Endodermal cell (in vitro differentiated cells): Measurements from ENCODE around the gene ELMO1. TPM values are rescaled to one million over a fixed set of nuclear protein-coding genes. Genes with fewer than 3 reads are reported as not detected.

Experiments
- DNase-seq: peaks from one replicate; pipeline ENCODE4 v3.0.0-alpha.2; 2017
- H3K27ac ChIP-seq: 2 replicates; pipeline ENCODE4 v1.5.1; 2013; ENCODE audit warnings: mild to moderate bottlenecking, low read depth, low read length, moderate library complexity
- H3K27me3 ChIP-seq: 2 replicates; pipeline ENCODE4 v1.6.1; 2013; ENCODE audit warnings: mild to moderate bottlenecking, low read length, moderate library complexity; ENCODE audit not compliant: insufficient read depth, control insufficient read depth, poor library complexity, severe bottlenecking
- H3K36me3 ChIP-seq: 2 replicates; pipeline ENCODE4 v1.7.0; 2013; ENCODE audit warnings: mild to moderate bottlenecking, low read length, moderate library complexity; ENCODE audit not compliant: control insufficient read depth, insufficient read depth
- H3K4me1 ChIP-seq: one replicate; pipeline ENCODE4 v1.7.0; 2013; ENCODE audit warnings: low read length; ENCODE audit not compliant: control insufficient read depth, insufficient read depth
- H3K4me3 ChIP-seq: 2 replicates; pipeline ENCODE4 v1.5.1; 2013; ENCODE audit warnings: mild to moderate bottlenecking, low read length, moderate library complexity
- H3K9ac ChIP-seq: 2 replicates; pipeline ENCODE4 v1.6.1; 2013; ENCODE audit warnings: mild to moderate bottlenecking, low read length, moderate library complexity; ENCODE audit not compliant: poor library complexity, severe bottlenecking; ENCODE audit errors: extremely low read depth
- H3K9me3 ChIP-seq: 2 replicates; pipeline ENCODE4 v1.6.1; 2013; ENCODE audit warnings: mild to moderate bottlenecking, low read length, moderate library complexity; ENCODE audit not compliant: control insufficient read depth
- H3K27ac Mint-ChIP-seq: 2 replicates; pipeline ENCODE4 v1.8.0; 2020; ENCODE audit warnings: mixed read lengths
- H3K27me3 Mint-ChIP-seq: 2 replicates; pipeline ENCODE4 v1.8.0; 2021; ENCODE audit warnings: mild to moderate bottlenecking, mixed read lengths; ENCODE audit not compliant: insufficient read depth
- H3K36me3 Mint-ChIP-seq: 2 replicates; pipeline ENCODE4 v1.8.0; 2020; ENCODE audit warnings: low read depth, mixed read lengths
- H3K4me1 Mint-ChIP-seq: 2 replicates; pipeline ENCODE4 v1.8.0; 2020; ENCODE audit warnings: mixed read lengths
- H3K4me3 Mint-ChIP-seq: 2 replicates; pipeline ENCODE4 v1.8.0; 2020; ENCODE audit warnings: mild to moderate bottlenecking, moderate library complexity, mixed read lengths
- H3K9me3 Mint-ChIP-seq: 2 replicates; pipeline ENCODE4 v1.8.0; 2020; ENCODE audit warnings: mild to moderate bottlenecking, mixed read lengths
- CTCF ChIP-seq: fragments of 200-600 bp; sonication (generic); conservative IDR thresholded peaks from 2 replicates; pipeline ENCODE4 v1.5.0; 2021; ENCODE audit warnings: antibody characterized with exemption, mild to moderate bottlenecking
- WGBS, 2 experiments: methylation state at CpG; one replicate each; pipeline versions ENCODE4 v1.1.5 to v1.1.7; 2013; ENCODE audit warnings: missing lambda C conversion rate in 2 of 2, mixed read lengths in 1 of 2; ENCODE audit not compliant: insufficient coverage in 1 of 2, insufficient read length in 1 of 2; 5-methylcytosine and 5-hydroxymethylcytosine counted together
- total RNA-seq, 2 donors: library from RNA; stranded (reverse); fragmentation: NEBNext Ultra II Directional in 1 of 2; extraction: Animal tissue kit (Norgen Biotek cat#: 25700) in 1 of 2; gene quantifications; 2 replicates in 1 of 2; 3 replicates in 1 of 2; pipeline ENCODE4 v1.2.1, GENCODE V29; 2021

The ELMO1 gene
- total RNA-seq, 2 donors from 2014 or later = 120 to 131 TPM

DNA sequence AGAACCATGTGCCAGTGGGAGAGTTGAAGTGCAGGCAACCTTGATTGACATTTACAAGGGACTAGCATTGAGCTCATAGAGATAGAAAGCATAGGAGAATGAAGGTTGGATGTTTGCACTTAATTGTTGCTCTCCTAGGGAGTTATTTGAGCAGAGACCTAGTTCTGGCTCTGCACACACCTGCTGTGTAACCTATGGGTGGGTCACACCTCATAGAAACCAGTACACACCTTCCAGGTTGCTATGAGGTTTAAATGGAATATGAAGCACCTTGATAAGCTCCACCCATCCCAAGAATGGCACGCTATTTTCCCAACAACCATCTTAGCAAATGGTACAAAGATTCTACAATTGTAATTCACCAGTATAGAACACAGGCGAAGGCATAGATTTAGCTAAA is 638.2 kb downstream of the ELMO1 start:
- Histone ChIP-seq H3K4me3 (no peak overlapping the region), H3K9me3 (no peaks in the 10 kb centered on the region), H3K4me1 (no peaks in the 10 kb centered on the region), H3K27me3 (no peaks in the 10 kb centered on the region), H3K27ac (no peak overlapping the region), H3K9ac (no peak overlapping the region), H3K36me3 (no peaks in the 10 kb centered on the region)
- Mint-ChIP-seq H3K27me3 (no peaks in the 10 kb centered on the region), H3K9me3 (no peaks in the 10 kb centered on the region), H3K27ac (no peak overlapping the region), H3K4me3 (no peak overlapping the region), H3K4me1 (peaks cover 8% of the 10 kb centered on the region), H3K36me3 (no peaks in the 10 kb centered on the region)
- 50% methylated on average over 2 of the region's 2 CpGs; no CpG with 5 or more reads in 1 of the 2 experiments for WGBS, 2 experiments
- TF ChIP-seq CTCF = no peak
- DNase-seq = no peak

DNA sequence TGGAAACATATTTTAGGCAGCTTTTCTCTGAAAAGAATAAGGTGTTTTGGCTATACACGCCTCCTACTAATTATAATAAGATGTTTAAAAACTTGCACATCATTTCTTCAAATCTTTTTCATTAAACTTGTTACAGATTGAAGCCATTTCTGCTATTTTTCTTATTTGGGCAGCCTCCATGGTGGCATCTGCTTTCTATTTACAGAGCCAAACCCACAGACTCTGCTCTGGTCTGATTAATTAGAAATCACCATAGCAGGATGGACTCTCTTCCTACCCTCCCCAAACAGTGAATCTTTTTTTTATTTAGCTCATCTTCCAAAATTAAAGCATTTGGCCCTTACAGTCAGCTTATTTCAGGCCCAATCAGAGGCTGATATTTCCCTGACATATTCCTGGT is 638.6 kb downstream of the ELMO1 start:
- no peak for TF ChIP-seq CTCF
- H3K4me3 Mint-ChIP-seq = no peak overlapping the region
- 100% methylated on average over 1 of the region's 1 CpG; no CpG with 5 or more reads in 1 of the 2 experiments for WGBS, 2 experiments
- Histone ChIP-seq H3K4me1 (no peaks in the 10 kb centered on the region), H3K4me3 (no peak overlapping the region), H3K27ac (no peak overlapping the region), H3K36me3 (no peaks in the 10 kb centered on the region), H3K9ac (no peak overlapping the region), H3K27me3 (no peaks in the 10 kb centered on the region), H3K9me3 (no peaks in the 10 kb centered on the region)
- DNase-seq = no peak
- no peaks in the 10 kb centered on the region for H3K36me3 Mint-ChIP-seq
- peaks cover 8% of the 10 kb centered on the region for H3K4me1 Mint-ChIP-seq
- no peaks in the 10 kb centered on the region for H3K27me3 Mint-ChIP-seq
- H3K9me3 Mint-ChIP-seq = no peaks in the 10 kb centered on the region
- H3K27ac Mint-ChIP-seq = no peak overlapping the region

- no peak for DNase-seq
- no peaks in the 10 kb centered on the region for H3K27me3 Mint-ChIP-seq
- Histone ChIP-seq H3K9ac (no peak overlapping the region), H3K27ac (no peak overlapping the region), H3K4me1 (no peaks in the 10 kb centered on the region), H3K4me3 (no peak overlapping the region), H3K9me3 (no peaks in the 10 kb centered on the region), H3K27me3 (no peaks in the 10 kb centered on the region), H3K36me3 (no peaks in the 10 kb centered on the region)
- TF ChIP-seq CTCF = no peak
- no peak overlapping the region for H3K27ac Mint-ChIP-seq
- H3K4me3 Mint-ChIP-seq = no peak overlapping the region
- H3K36me3 Mint-ChIP-seq = no peaks in the 10 kb centered on the region
- WGBS, 2 experiments = 90 to 100% methylated on average over 2 to 3 of the region's 3 CpGs
- no peaks in the 10 kb centered on the region for H3K9me3 Mint-ChIP-seq
- peaks cover 8% of the 10 kb centered on the region for H3K4me1 Mint-ChIP-seq
Observed at GRCh38 chr7:36809510-36809909, 639.2 kb downstream of the ELMO1 start.
